SU-DHL-6 (cell line): ENCODE measurements around the gene FHL1.
"Not testable (repeated sequence)": the region's sequence is repeated elsewhere in the genome, so short reads cannot be mapped to it uniquely, and the experiment has no call there.

Experiments
- CTCF ChIP-seq: fragments of 200-600 bp; sonication (generic); IDR thresholded peaks from one replicate; pipeline ENCODE4 v1.5.1; 2017; ENCODE audit warnings: antibody characterized with exemption, mild to moderate bottlenecking, low read length, moderate library complexity; ENCODE audit not compliant: insufficient read depth, poor library complexity, severe bottlenecking
- EZH2phosphoT487 ChIP-seq: fragments of 200-600 bp; sonication (generic), shearing (Covaris generic); conservative IDR thresholded peaks from 2 replicates; pipeline ENCODE4 v1.6.1; 2018; ENCODE audit warnings: mild to moderate bottlenecking, antibody characterized with exemption, low read length, moderate library complexity, mixed read lengths

- not testable (repeated sequence) for TF ChIP-seq CTCF, EZH2phosphoT487
Observed at GRCh38 chrX:136167989-136168388, 20.7 kb downstream of the FHL1 start.
